Activated CD4-positive, alpha-beta T cell treated with anti-CD3 and anti-CD28 coated beads, Interleukin-2, amount 50 U/mL, for 48 hours (primary cell): Measurements from ENCODE around the gene TCF4.

Experiments
- DNase-seq, 2 experiments: peaks; one replicate each; pipeline ENCODE4 v3.0.0-alpha.2; 2020

The TCF4 gene

DNA sequence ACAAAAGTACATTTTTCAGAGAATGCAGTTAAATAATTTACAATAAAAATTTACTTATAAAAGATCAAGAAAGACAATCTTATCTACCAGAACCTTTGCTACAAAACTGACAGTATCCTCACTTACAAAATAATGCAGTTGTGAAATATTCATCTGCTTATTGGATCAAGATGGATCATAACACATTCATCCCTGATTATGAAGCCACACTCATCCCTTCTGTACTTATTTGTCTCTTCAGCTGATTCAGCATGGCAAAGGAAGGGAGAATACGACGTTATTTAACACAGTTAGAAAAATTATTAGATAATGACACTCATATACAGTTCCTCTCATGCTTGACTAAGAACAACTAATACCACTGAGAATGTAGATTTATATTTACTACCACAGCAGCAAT lies 46.4 kb downstream of the TCF4 start:
- no peak for DNase-seq

- no peak for DNase-seq
Observed at GRCh38 chr18:55539240-55539639, 48.8 kb downstream of the TCF4 start.

DNA sequence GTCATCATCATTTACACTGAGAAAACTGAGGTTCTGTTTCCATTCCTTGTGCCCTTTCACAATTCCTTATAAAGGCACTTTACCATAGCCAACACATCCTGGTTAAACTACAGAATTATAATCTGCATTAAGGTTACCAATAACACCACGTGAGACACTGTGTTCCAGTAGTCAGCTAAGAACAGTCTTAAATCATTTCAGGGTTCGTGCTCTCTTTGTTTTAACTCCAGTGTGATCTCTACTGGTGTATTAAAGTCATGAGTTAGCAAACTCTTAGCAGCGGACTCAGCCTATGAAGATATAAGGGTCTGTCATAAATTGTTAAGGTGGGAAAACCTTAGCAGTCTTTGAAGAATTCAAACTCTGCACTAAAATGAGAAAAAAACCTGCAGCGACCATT lies 53.0 kb downstream of the TCF4 start:
- no peak for DNase-seq

GRCh38 chr18:55534547-55534946 lies 53.4 kb downstream of the TCF4 start:
- no peak for DNase-seq

DNA sequence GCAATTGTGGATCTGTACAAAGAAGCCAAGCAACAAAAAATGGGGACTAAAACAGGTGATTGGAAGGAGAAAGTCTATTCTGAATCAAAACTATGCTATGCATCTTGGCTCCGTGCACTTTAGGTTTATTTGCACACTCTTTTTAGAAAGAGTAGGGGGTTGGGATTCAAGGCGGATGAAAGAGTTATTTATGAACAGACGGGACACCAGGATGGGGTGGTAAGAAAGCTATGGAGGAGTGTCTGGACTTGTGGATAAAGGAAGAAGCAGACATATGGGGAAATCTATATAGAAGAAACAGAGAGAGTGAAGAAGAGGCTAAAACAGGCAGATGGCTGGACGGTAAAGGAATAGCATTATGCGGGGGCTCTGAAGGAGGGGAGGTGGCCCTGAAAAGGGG lies 57.8 kb downstream of the TCF4 start:
- no peak for DNase-seq

GRCh38 chr18:55529581-55529980 lies 58.4 kb downstream of the TCF4 start:
- DNase-seq = no peak

- DNase-seq = no peak
Observed at GRCh38 chr18:55525845-55526244, 62.1 kb downstream of the TCF4 start.

DNA sequence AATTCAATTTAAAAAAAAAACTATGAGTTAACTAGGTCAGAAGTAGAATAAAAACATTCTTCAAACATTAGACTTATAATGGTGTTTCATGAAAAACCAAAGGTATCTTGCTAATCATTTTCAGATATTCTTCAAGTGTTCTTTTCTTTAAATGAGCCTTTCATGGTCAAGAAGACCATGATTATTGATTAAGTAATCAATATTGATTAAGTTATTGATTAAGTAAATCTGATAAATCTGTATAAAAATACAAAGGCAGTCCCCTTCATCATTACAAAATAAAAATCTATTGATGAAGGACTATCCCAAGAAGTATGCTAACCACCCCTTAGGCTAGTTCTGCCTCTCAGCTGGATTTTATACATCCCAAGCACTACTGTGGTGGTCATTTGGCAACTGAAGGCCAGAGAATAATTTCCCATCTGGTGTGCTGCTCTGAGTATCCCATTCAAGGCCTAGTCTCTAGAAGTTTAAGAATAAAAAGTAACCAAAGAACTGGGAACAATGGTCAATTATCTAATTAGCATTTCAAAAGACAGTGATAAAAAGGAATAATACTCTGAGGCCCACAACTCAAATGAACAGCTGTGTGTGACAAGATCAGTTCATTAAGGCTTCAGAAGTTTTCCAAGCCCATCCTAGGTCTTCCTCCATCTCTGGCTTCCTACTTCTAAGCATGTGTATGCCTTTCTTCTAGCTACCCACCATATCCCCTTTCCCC lies 63.5 kb downstream of the TCF4 start:
- no peak for DNase-seq

GRCh38 chr18:55523001-55523400 lies 65.0 kb downstream of the TCF4 start:
- no peak for DNase-seq

DNA sequence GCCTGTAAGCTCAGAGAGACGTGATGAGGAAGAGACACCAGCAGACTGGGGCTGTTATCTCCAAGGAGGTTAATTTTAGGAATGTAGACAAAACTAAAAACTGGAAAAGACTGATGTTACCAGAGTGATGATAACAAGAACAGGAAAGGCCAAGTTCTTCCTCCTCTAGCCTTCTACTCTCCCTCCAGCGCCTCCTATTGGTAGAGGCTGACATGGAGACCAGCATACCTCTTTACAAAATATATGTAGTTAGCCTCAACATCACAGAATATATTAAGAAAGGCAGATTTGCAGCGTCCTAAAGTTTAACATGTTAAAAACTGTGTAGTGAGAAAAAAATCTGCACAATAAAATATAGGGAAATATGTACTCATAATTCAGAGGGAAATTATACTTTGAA lies 66.0 kb downstream of the TCF4 start:
- peak; percentile 25 for DNase-seq

DNA sequence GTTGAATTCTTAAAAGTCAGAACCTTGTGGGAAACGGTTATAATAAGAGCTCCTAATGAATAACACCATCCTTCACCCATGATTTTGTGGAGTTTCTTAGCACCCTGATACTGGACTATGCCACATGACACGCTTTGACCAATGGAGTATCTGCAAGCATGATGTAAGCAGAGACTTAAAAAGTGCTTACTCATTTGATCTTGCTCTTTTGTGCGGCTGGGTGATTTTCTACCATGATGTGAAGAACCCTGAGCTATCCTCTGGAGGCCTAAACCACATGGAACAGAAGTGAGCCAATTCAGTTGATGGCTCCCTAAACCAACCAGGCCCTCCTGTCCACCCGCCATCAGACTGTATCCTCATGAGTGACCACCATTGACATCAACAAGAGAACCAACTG lies 70.9 kb downstream of the TCF4 start:
- no peak for DNase-seq

DNA sequence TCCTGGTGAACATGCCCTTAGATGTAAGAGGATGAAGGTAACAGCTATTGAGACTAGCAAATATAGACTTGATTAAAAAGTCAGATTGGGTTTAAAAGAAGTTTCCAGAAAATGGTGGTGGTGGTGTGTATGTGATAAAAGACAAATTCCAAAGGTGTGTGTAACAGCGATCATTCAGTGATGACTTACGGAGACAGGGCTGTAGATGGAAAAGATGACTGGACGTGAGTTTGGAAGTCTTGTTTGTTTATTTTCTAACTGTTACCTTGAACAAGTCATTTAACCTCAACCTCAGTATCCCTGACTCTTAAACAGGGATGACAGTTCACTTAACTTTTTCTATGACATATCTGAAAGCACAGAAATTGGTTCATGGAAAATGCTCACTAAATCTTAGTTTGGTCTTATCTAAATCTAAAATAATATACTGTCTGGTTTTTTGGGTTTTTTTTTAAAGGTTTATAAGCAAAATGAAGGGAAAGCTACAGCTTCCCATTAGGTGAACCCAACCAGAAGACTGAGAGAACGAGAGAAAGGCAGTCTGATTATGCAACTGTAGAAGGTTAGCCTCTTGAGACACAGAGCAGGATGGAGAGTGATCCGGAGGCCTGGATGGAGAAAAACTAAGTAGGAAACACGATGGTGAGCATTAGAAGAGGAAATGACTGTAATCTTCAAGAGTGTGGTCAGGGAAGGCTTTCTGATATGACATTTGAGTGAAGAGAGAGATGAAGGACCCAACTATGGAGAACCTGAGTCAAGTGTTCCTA lies 71.9 kb downstream of the TCF4 start:
- DNase-seq = no peak

- DNase-seq = no peak
Observed at GRCh38 chr18:55515214-55515613, 72.8 kb downstream of the TCF4 start.

DNA sequence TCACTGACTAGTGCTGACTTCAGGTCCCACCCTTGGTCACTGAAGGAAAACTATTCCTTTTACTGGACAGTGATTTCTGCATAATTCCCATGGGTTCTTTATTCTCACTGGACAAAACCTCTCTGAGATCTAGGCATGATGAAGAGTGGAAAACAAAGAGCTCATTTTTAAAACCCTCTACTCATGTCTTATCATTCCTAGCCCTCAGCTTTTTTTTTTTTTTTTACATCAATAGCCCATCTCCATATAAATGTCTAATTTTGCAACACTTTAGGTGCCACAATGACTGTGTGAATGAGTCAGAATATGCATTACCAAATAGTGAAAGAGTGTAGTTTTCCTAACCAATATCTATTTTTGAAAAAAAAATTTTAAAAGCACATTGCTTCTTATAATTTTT lies 74.8 kb downstream of the TCF4 start:
- no peak for DNase-seq

DNA sequence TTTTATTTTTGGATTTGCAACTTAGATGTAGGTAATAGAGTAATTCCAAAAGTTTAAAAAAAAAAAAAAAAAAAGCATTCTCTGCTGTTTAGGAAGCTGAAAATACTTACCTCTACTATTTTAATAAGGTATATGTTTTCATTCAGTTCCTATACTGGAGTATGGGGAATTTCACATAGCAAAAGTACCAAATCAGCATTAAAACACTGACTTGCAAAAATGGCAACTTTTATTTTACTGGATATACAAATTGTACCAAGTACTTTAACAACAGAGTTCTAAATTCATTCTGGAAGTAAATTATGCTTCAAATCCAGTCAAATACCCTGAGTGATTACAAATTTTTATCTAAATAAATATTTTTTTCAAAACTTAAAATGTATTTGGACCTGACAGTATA lies 76.7 kb downstream of the TCF4 start:
- DNase-seq = no peak

- DNase-seq = no peak
Observed at GRCh38 chr18:55510809-55511208, 77.2 kb downstream of the TCF4 start.

DNA sequence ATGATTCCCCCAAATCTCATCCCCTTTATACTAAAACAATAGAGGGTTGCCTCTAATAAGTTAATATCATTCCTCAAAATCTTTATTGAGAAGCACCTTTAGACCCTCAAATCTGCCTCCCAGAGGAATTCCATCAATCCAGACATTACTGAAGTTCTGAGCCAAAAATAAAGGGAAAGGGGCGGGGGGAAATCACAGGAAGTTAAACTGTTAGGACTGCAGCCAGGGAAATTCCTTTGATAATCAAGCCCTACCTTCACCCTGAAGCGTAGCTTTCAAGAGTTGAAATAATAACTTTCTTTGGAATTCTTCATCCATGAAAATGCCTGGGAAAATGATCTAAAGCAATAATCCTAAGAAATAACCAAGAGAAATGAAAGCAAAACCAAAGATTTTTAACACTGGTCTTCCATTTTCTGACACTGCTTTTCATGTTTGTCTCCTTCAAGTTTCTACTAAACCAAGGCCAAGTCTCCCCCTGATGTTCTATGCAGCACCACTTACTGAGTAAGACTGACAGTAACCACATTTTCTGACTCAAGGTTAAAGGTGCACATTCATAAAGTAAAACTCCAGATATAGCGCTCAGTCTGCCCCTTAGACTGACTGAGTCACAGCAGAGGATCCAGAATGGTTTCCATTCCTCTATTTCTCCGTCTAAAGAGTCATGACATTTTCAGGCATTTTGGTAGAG lies 78.2 kb downstream of the TCF4 start:
- no peak for DNase-seq

DNA sequence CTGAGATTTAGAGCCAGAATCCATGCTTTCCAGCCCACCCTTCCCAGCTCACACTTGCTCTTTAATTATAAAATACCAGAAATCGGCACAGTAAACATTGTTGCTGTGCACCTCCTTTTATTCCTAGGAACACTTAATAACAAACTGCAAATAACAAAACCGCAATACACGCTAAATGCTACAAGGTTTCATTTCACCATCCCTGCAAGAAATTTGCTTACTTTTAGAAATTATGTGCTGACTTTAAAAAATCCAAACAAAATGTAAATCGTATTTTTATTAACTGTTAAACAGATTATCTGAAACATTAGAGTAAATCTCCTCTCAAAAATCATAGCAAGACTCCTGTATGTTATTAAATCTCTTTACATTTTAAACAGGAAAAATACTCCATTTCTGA lies 79.3 kb downstream of the TCF4 start:
- DNase-seq = no peak

DNA sequence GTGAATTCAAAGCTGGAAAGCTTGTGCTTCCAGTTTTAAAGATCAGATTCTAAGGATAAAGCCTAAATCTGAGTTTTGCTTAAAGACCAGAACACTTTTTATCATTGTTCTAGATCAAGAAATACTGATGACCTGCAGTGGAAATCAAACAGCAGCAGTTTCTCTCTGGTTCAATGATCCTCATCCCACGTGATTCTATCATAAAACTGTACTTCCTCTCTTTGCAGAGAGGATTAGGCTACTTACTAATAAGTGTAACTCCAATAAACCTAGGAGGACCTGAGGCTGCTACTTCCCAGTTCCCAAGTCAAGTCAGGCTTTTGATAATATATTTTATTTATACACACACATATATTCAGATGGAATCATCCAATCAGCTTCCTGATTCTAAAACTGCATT lies 81.9 kb downstream of the TCF4 start:
- DNase-seq = no peak

GRCh38 chr18:55504808-55505207 lies 83.2 kb downstream of the TCF4 start:
- DNase-seq = no peak

DNA sequence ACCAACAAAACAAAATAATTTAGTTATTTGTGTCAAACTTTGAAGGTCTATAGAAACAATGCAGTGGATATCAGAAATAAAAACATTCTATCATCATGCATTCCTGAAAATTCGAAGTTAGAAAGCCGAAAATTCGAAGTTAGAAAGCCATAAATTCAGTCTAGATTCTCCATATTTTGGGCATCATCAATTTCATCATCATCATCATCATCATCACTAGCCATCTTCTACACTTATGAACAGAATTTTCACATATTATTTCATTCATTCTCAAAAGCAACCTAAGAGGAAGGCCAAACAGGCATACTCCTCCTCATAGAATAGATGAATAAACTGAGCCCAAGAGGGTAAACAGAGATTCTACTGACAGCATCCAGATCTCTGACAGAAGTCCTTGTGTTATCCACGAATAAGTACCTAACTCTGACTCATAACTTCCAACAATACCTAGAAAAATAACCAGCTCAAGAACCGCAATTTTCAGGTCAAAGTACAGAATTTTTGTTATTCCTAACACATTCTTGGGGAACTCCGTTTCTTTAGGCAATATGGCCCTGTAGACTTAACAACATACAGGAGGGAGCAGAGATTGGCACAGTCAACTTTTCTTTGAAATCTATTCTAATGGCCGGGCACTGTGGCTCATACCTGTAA lies 84.7 kb downstream of the TCF4 start:
- DNase-seq = no peak

- DNase-seq = no peak
Observed at GRCh38 chr18:55501982-55502710, 85.8 kb downstream of the TCF4 start.

- DNase-seq = no peak
Observed at GRCh38 chr18:55501579-55501978, 86.4 kb downstream of the TCF4 start.
